Measurements from ENCODE around the gene PLPPR2. TPM values are rescaled to one million over a fixed set of nuclear protein-coding genes. Genes with fewer than 3 reads are reported as not detected.

Gene PLPPR2
- polyA plus RNA-seq, 2 of the 4 experiments (the other 2 are of a cell fraction), result 5.6 to 9.7 TPM

DNA sequence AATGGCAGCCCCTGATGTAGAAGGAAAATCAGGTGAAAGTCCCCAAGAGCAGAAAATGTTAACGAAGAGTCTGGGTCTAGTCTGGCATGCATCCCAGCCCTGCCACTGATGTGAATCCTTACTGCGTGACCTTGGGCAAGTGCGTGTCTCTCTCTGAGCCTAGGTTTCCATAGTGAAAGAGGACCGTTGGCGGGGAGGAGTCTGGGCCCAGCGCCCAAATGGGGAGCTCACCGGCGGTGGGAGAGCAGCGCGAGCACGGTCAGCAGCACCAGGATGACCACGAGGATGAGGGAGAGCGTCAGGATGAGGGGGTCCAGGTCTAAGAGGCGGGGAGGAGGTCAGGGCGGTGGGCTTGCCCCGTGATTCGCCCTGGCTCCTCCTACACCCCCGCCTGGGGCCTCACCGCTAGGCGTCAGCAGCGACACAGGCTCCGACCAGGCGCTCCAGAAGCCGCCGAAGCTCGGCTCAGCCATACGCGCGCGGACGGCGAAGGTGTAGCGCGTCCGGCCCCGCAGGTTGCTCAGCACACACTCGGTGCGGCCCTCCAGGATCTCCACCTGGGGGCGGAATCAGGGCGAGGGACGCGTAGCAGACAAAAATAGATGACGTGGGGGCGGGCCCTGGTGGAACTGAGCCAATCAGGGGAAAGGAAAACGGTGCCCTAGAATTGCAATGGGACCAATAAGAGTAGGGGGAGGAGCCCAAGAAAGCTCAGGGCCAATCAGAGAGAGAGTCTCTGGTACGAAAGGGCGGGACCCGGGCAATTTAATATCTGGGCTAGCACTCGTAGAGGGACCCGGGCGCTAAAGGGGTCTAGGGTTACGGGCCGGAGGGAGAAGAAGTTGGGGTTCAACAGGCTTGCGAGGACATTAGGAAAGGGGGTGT is 25.7 kb downstream of the PLPPR2 start (continued):
- TF ChIP-seq NPAS2 (CRISPR knock-in tag; IDR thresholded peaks at IDR 0.05; ENCODE audit: borderline replicate concordance), result no peak
- TF ChIP-seq ELK1 (IDR thresholded peaks at IDR 0.05; ENCODE audit: low read depth, low read length), result no peak
- TF ChIP-seq MAFK (IDR thresholded peaks at IDR 0.05; ENCODE audit: partially characterized antibody), result no peak
- no peak for TF ChIP-seq HOXA7 (CRISPR knock-in tag; IDR thresholded peaks at IDR 0.05)
- no peak for TF ChIP-seq CBX8 (IDR thresholded peaks at IDR 0.05)
- TF ChIP-seq BHLHE40 (IDR thresholded peaks at IDR 0.05; ENCODE audit: low read depth, low read length), result no peak
- peak; percentile 11; the same call in 1 of the 2 replicates for TF ChIP-seq MAX (IDR thresholded peaks at IDR 0.05)
- TF ChIP-seq FOSL2 (IDR thresholded peaks at IDR 0.05), result no peak
- TF ChIP-seq FOSL2 (CRISPR knock-in tag; IDR thresholded peaks at IDR 0.05), result no peak
- TF ChIP-seq RFX5 (IDR thresholded peaks at IDR 0.05), result 0 out of 2 replicates have a peak, but pooled peaks have one; percentile 33
- TF ChIP-seq ZC3H11A (IDR thresholded peaks at IDR 0.05), result no peak
- TF ChIP-seq POLR2A (IDR thresholded peaks at IDR 0.05; ENCODE audit: low read length), result peak; percentile 69
- TF ChIP-seq HOXB5 (CRISPR knock-in tag; IDR thresholded peaks at IDR 0.05), result no peak
- no peak for TF ChIP-seq MYC (IDR thresholded peaks at IDR 0.05; ENCODE audit: borderline replicate concordance, low read length)
- TF ChIP-seq NR3C1 (IDR thresholded peaks at IDR 0.05), result no peak
- TF ChIP-seq ZNF302 (CRISPR knock-in tag; IDR thresholded peaks at IDR 0.05), result no peak
- TF ChIP-seq HOXB13 (CRISPR knock-in tag; IDR thresholded peaks at IDR 0.05; ENCODE audit: low read depth), result no peak
- no peak for TF ChIP-seq MAZ (IDR thresholded peaks at IDR 0.05; ENCODE audit: borderline replicate concordance, low read depth, low read length)
- no peak for TF ChIP-seq ZSCAN20 (CRISPR knock-in tag; IDR thresholded peaks at IDR 0.05)
- 0 out of 2 replicates have a peak, but pooled peaks have one; percentile 34 for TF ChIP-seq KDM5A (IDR thresholded peaks at IDR 0.05)
- TF ChIP-seq POLR2AphosphoS2 (conservative IDR thresholded peaks at IDR 0.05; ENCODE audit: low read length), result no peak
- TF ChIP-seq JUNB (IDR thresholded peaks at IDR 0.05), result no peak
- no peak for TF ChIP-seq CHD2 (IDR thresholded peaks at IDR 0.05; ENCODE audit: low read length, partially characterized antibody)
- no peak for TF ChIP-seq RCOR1 (IDR thresholded peaks at IDR 0.05; ENCODE audit: low read depth, low read length)
- no peak for TF ChIP-seq ATOH8 (CRISPR knock-in tag; IDR thresholded peaks at IDR 0.05; ENCODE audit: low read depth)
- TF ChIP-seq ZFP36 (IDR thresholded peaks at IDR 0.05; ENCODE audit: borderline replicate concordance, partially characterized antibody), result no peak
- no peak for TF ChIP-seq TP53 (CRISPR knock-in tag; IDR thresholded peaks at IDR 0.05)
- TF ChIP-seq KDM1A (IDR thresholded peaks at IDR 0.05; ENCODE audit: low read depth), result no peak
- TF ChIP-seq CBX2 (IDR thresholded peaks at IDR 0.05; ENCODE audit: borderline replicate concordance, low read depth), result no peak
- TF ChIP-seq NFE2L2 (conservative IDR thresholded peaks at IDR 0.05; ENCODE audit: low read length), result no peak
